Measurements from ENCODE around the gene DENND1C.

Gene DENND1C

GRCh38 chr19:6421075-6422014 is 60.2 kb downstream of the DENND1C start:
- no peak for DNase-seq

GRCh38 chr19:6418562-6418932 is 63.0 kb downstream of the DENND1C start:
- no peak for DNase-seq

GRCh38 chr19:6417713-6418561 is 63.6 kb downstream of the DENND1C start:
- DNase-seq: no peak

All from NCI-H526 (cell line).